Right cardiac atrium (tissue), 5 donors: Measurements from ENCODE around the gene MYMX. TPM values are rescaled to one million over a fixed set of nuclear protein-coding genes. Genes with fewer than 3 reads are reported as not detected.
"Not testable (repeated sequence)": the region's sequence is repeated elsewhere in the genome, so short reads cannot be mapped to it uniquely, and the experiment has no call there.

Experiments
- ATAC-seq, 2 donors: fragments of 200-7000 bp; cut with Tn5 transposase; one replicate each; pipeline versions ENCODE4 v1.8.0 to v1.9.1; 2020; ENCODE audit warnings: moderate library complexity in 2 of 2, mild to moderate bottlenecking in 1 of 2
- DNase-seq, 3 donors: peaks; one replicate each; pipeline ENCODE4 v3.0.0-alpha.2; 2020
- H3K27ac ChIP-seq: one replicate; pipeline ENCODE4 v1.5.1; 2013; ENCODE audit warnings: mild to moderate bottlenecking, low read length, control low read depth, moderate library complexity
- H3K27me3 ChIP-seq: one replicate; pipeline ENCODE4 v1.6.1; 2013; ENCODE audit not compliant: control insufficient read depth, insufficient read depth
- H3K4me1 ChIP-seq: one replicate; pipeline ENCODE4 v1.6.1; 2013; ENCODE audit warnings: low read length; ENCODE audit not compliant: control insufficient read depth, insufficient read depth
- H3K4me3 ChIP-seq: one replicate; pipeline ENCODE4 v1.5.1; 2013; ENCODE audit warnings: low read length, control low read depth
- H3K9me3 ChIP-seq: one replicate; pipeline ENCODE4 v1.6.1; 2013; ENCODE audit warnings: low read length; ENCODE audit not compliant: control insufficient read depth
- WGBS: extraction: QIAGEN DNeasy Blood & Tissue Kit; methylation state at CpG from one replicate; pipeline ENCODE4 v1.1.7; 2013; 5-methylcytosine and 5-hydroxymethylcytosine counted together
- intact Hi-C, 4 donors: fragments of 100-400 bp; cut with DNase I; formaldehyde crosslinking; loops; one replicate each; pipeline versions ENCODE4 v1.11.0 to v1.14.0; 2022 to 2023
- polyA plus RNA-seq: library from polyadenylated mRNA; stranded (reverse); fragments of 200-250 nt; gene quantifications from one replicate; pipeline ENCODE4 v1.2.3, GENCODE V29; 2013
- total RNA-seq, 4 donors: library from RNA; stranded (reverse); fragmentation: NEBNext Ultra II Directional; extraction: Animal tissue kit (Norgen Biotek cat#: 25700); gene quantifications; one replicate each; pipeline ENCODE4 v1.2.1, GENCODE V29; 2021
- donor health status: healthy with polysubstance abuse.
- donor health status: DM: no; HTN: yes; CAD: no.
- donor health status: DM: no; HTN: no; CAD: no.
- donor health status: DM: no; HTN: yes; CAD: no; lungs with severe emphysema.
- donor health status: DM: yes; HTN: yes; CAD: no.

MYMX gene
- total and polyA plus RNA-seq, 5 donors = 0.54 to 2.3 (median 0.83) TPM

GRCh38 chr6:44227148-44227793 lies 10.5 kb downstream of the MYMX start:
- WGBS = 46% methylated on average over 7 of the region's 7 CpGs
- Histone ChIP-seq H3K27me3 (no peaks in the 10 kb centered on the region), H3K4me3 (peak overlapping the region; percentile 1), H3K4me1 (peaks cover 25% of the 10 kb centered on the region), H3K27ac (peak overlapping the region; percentile 72), H3K9me3 (no peaks in the 10 kb centered on the region)
- ATAC-seq = peak in 1 of 2 donors; percentile 3
- peak in 2 of 3 donors; percentile 63 to 65 for DNase-seq
- intact Hi-C loops = no loop called here

- no peak overlapping the region for H3K4me3 ChIP-seq
- WGBS = 77% methylated on average over 6 of the region's 6 CpGs
- DNase-seq = peak in 2 of 3 donors; percentile 34 to 39
- peaks cover 19% of the 10 kb centered on the region for H3K4me1 ChIP-seq
- no peak for ATAC-seq
- H3K27me3 ChIP-seq = no peaks in the 10 kb centered on the region
- peak overlapping the region; percentile 72 for H3K27ac ChIP-seq
- intact Hi-C loops = no loop called here
- no peaks in the 10 kb centered on the region for H3K9me3 ChIP-seq
Measured at GRCh38 chr6:44228031-44228430, 11.3 kb downstream of the MYMX start.

- WGBS = 86% methylated on average over 7 of the region's 7 CpGs
- ATAC-seq (no peak), DNase-seq (peak in 2 of 3 donors; percentile 26 to 41)
- H3K4me3 ChIP-seq = no peak overlapping the region
- H3K27ac ChIP-seq = peak overlapping the region; percentile 72
- H3K4me1 ChIP-seq = peaks cover 23% of the 10 kb centered on the region
- H3K9me3 ChIP-seq = no peaks in the 10 kb centered on the region
- no peaks in the 10 kb centered on the region for H3K27me3 ChIP-seq
- intact Hi-C loops = no loop called here
Measured at GRCh38 chr6:44228433-44228832, 11.7 kb downstream of the MYMX start.

- DNase-seq (peak in 1 of 3 donors; percentile 46), ATAC-seq (no peak)
- H3K4me1 ChIP-seq = peaks cover 27% of the 10 kb centered on the region
- no peak overlapping the region for H3K4me3 ChIP-seq
- intact Hi-C loops = no loop called here
- no peaks in the 10 kb centered on the region for H3K9me3 ChIP-seq
- peak overlapping the region; percentile 72 for H3K27ac ChIP-seq
- H3K27me3 ChIP-seq = no peaks in the 10 kb centered on the region
- 46% methylated on average over 5 of the region's 5 CpGs for WGBS
Measured at GRCh38 chr6:44228836-44229235, 12.1 kb downstream of the MYMX start.

GRCh38 chr6:44229376-44230033 lies 12.8 kb downstream of the MYMX start:
- intact Hi-C loops = loop anchor here (5.0 to 10.0 kb wide), 2 partner anchors 57 to 135 kb away; no protein-coding TSS in a partner anchor
- peak; percentile 55 to 78 (median 77) for DNase-seq
- H3K27me3 ChIP-seq = no peaks in the 10 kb centered on the region
- no peak overlapping the region for H3K4me3 ChIP-seq
- peak overlapping the region; percentile 72 for H3K27ac ChIP-seq
- peak; percentile 35 to 45 for ATAC-seq
- WGBS = 61% methylated on average over 11 of the region's 11 CpGs
- peaks cover 24% of the 10 kb centered on the region for H3K4me1 ChIP-seq
- H3K9me3 ChIP-seq = no peaks in the 10 kb centered on the region

GRCh38 chr6:44230034-44230675 lies 13.4 kb downstream of the MYMX start:
- ATAC-seq (no peak), DNase-seq (peak in 2 of 3 donors; percentile 35 to 40)
- Histone ChIP-seq H3K9me3 (no peaks in the 10 kb centered on the region), H3K4me3 (no peak overlapping the region), H3K4me1 (peaks cover 21% of the 10 kb centered on the region), H3K27me3 (no peaks in the 10 kb centered on the region), H3K27ac (peak overlapping the region; percentile 72)
- 84% methylated on average over 10 of the region's 10 CpGs for WGBS
- intact Hi-C loops = loop anchor here (5.0 to 10.0 kb wide), 2 partner anchors 58 to 135 kb away; no protein-coding TSS in a partner anchor

GRCh38 chr6:44231426-44231825 lies 14.7 kb downstream of the MYMX start:
- peaks cover 12% of the 10 kb centered on the region for H3K4me1 ChIP-seq
- not testable (repeated sequence) for ATAC-seq, H3K27ac ChIP-seq

GRCh38 chr6:44232676-44233566 lies 16.2 kb downstream of the MYMX start:
- Histone ChIP-seq H3K9me3 (no peaks in the 10 kb centered on the region), H3K27me3 (no peaks in the 10 kb centered on the region), H3K4me3 (no peak overlapping the region), H3K4me1 (peaks cover 13% of the 10 kb centered on the region), H3K27ac (peak overlapping the region; percentile 69)
- intact Hi-C loops = loop anchor here (5.0 to 10.0 kb wide), 2 partner anchors 61 to 138 kb away; no protein-coding TSS in a partner anchor
- ATAC-seq = no peak
- peak in 2 of 3 donors; percentile 34 to 55 for DNase-seq
- WGBS = 77% methylated on average over 16 of the region's 16 CpGs

More at GRCh38 chr6:44231426-44231825, 14.7 kb downstream of the MYMX start:
- peak in 1 of 3 donors; percentile 37 for DNase-seq
- not testable (repeated sequence) for H3K9me3 ChIP-seq, H3K27me3 ChIP-seq, H3K4me3 ChIP-seq
- intact Hi-C loops = loop anchor here (5.0 to 10.0 kb wide), 2 partner anchors 59 to 137 kb away; no protein-coding TSS in a partner anchor
- 84% methylated on average over 9 of the region's 9 CpGs for whole genome bisulfite sequencing

- Histone ChIP-seq H3K27me3 (no peaks in the 10 kb centered on the region), H3K4me1 (peaks cover 13% of the 10 kb centered on the region), H3K9me3 (no peaks in the 10 kb centered on the region), H3K4me3 (no peak overlapping the region), H3K27ac (peak overlapping the region; percentile 69)
- DNase-seq (peak in 2 of 3 donors; percentile 50 to 62), ATAC-seq (peak in 1 of 2 donors; percentile 0)
- 37% methylated on average over 14 of the region's 14 CpGs for WGBS
- intact Hi-C loops = loop anchor here (5.0 to 10.0 kb wide), 2 partner anchors 61 to 139 kb away; no protein-coding TSS in a partner anchor
Measured at GRCh38 chr6:44233567-44234100, 16.9 kb downstream of the MYMX start.
